HG03571 (cell line): Measurements from ENCODE around the gene TTC32.

ENCODE experiments used
- ATAC-seq: cut with Tn5 transposase; IDR thresholded peaks from one replicate; pipeline ENCODE4 v1.9.1; 2021; ENCODE audit not compliant: unreplicated experiment

TTC32 gene

GRCh38 chr2:19878268-19879046 is 23.3 kb downstream of the TTC32 start:
- no peak for ATAC-seq

- ATAC-seq, result no peak
Observed at GRCh38 chr2:19876751-19877150, 25.0 kb downstream of the TTC32 start.

GRCh38 chr2:19875280-19875679 is 26.5 kb downstream of the TTC32 start:
- ATAC-seq, result no peak

GRCh38 chr2:19874726-19875125 is 27.1 kb downstream of the TTC32 start:
- no peak for ATAC-seq

GRCh38 chr2:19873014-19873413 is 28.8 kb downstream of the TTC32 start:
- ATAC-seq, result no peak

- no peak for ATAC-seq
Observed at GRCh38 chr2:19872302-19872701, 29.5 kb downstream of the TTC32 start.

GRCh38 chr2:19871836-19872235 is 29.9 kb downstream of the TTC32 start:
- ATAC-seq, result no peak

GRCh38 chr2:19870792-19871191 is 31.0 kb downstream of the TTC32 start:
- ATAC-seq, result no peak

GRCh38 chr2:19868701-19869580 is 32.8 kb downstream of the TTC32 start:
- peak; percentile 75 for ATAC-seq

- no peak for ATAC-seq
Observed at GRCh38 chr2:19868224-19868623, 33.6 kb downstream of the TTC32 start.

- peak; percentile 55 for ATAC-seq
Observed at GRCh38 chr2:19866771-19867170, 35.0 kb downstream of the TTC32 start.

GRCh38 chr2:19865151-19865550 is 36.6 kb downstream of the TTC32 start:
- ATAC-seq, result no peak

GRCh38 chr2:19864381-19864780 is 37.4 kb downstream of the TTC32 start:
- ATAC-seq, result no peak

GRCh38 chr2:19863303-19864041 is 38.3 kb downstream of the TTC32 start:
- peak; percentile 63 for ATAC-seq

- ATAC-seq, result no peak
Observed at GRCh38 chr2:19861813-19862212, 40.0 kb downstream of the TTC32 start.

GRCh38 chr2:19860022-19860421 is 41.8 kb downstream of the TTC32 start:
- no peak for ATAC-seq

- no peak for ATAC-seq
Observed at GRCh38 chr2:19859565-19859964, 42.2 kb downstream of the TTC32 start.

GRCh38 chr2:19857806-19858205 is 44.0 kb downstream of the TTC32 start:
- ATAC-seq, result no peak

- no peak for ATAC-seq
Observed at GRCh38 chr2:19857100-19857499, 44.7 kb downstream of the TTC32 start.

GRCh38 chr2:19855542-19856431 is 46.0 kb downstream of the TTC32 start:
- ATAC-seq, result no peak
